GM13976 (cell line): ENCODE measurements around the gene SPSB2.

Experiments used
- DNase-seq: peaks from one replicate; pipeline ENCODE4 v3.0.0; 2012; ENCODE audit warnings: low spot score
- in situ Hi-C: fragments of 300-500 bp; cut with MboI; formaldehyde crosslinking; loops from one replicate; pipeline ENCODE4 v1.12.0; 2022; ENCODE audit warnings: low sequenced_read_pairs, mixed read lengths, inconsistent platforms; ENCODE audit not compliant: unreplicated experiment
- TF ChIP-seq, protein P1 (sequence below): IDR thresholded peaks from 2 replicates; pipeline ENCODE4 v1.5.1; 2012; ENCODE audit warnings: borderline replicate concordance, mild to moderate bottlenecking; ENCODE audit not compliant: insufficient read depth; ENCODE audit errors: extremely low read depth, missing control alignments, control extremely low read depth

The SPSB2 gene

DNA sequence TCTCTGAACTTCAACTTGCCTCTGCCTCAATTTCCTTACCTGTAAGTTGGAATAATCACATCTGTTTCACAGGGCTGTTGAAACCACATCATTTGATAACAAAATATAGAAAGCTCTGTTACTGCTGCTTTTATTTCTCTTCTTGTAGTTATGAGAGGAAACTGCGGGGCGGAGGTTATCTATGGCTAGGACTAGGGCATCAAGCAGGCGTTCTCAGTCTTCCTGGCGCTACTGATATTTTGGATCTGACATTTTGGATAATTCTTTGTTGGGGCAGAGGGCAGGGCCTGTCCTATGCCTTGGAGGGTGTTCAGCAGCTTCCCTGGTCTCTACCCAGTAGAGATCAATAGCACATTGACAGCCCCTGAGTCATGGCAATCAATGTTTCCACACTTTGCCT, 41.0 kb downstream of the SPSB2 start:
- no peak for DNase-seq
- in situ Hi-C loops, result no loop called here
- TF ChIP-seq, protein P1, sequence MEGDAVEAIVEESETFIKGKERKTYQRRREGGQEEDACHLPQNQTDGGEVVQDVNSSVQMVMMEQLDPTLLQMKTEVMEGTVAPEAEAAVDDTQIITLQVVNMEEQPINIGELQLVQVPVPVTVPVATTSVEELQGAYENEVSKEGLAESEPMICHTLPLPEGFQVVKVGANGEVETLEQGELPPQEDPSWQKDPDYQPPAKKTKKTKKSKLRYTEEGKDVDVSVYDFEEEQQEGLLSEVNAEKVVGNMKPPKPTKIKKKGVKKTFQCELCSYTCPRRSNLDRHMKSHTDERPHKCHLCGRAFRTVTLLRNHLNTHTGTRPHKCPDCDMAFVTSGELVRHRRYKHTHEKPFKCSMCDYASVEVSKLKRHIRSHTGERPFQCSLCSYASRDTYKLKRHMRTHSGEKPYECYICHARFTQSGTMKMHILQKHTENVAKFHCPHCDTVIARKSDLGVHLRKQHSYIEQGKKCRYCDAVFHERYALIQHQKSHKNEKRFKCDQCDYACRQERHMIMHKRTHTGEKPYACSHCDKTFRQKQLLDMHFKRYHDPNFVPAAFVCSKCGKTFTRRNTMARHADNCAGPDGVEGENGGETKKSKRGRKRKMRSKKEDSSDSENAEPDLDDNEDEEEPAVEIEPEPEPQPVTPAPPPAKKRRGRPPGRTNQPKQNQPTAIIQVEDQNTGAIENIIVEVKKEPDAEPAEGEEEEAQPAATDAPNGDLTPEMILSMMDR, result no peak

DNA sequence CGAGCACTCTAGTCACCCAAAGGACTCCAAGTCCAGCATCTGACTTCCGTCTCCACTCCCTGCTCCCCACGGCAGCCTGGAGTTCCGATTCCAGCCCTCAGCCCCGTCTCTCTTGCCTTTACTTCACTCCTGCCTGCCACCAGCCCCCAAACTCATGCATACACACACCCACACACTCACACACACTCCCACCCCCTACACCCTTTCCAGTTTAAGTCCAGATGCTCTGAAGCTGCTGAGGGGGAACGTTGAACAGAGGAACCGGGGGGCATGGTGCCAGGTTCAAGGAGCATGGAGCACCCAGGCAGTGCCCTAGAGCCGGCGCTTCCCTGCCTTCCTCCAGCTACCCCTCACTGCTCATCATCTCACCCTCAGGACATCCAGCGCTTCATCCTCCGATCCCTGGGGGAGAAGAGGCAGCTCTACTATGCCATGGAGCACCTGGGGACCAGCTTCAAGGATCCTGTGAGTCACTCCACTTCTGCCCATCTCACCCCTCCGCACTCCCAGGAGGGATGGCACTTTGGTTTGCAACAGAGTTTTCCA, 41.6 kb downstream of the SPSB2 start:
- in situ Hi-C loops, result no loop called here
- no peak for DNase-seq
- TF ChIP-seq, protein P1, result no peak

DNA sequence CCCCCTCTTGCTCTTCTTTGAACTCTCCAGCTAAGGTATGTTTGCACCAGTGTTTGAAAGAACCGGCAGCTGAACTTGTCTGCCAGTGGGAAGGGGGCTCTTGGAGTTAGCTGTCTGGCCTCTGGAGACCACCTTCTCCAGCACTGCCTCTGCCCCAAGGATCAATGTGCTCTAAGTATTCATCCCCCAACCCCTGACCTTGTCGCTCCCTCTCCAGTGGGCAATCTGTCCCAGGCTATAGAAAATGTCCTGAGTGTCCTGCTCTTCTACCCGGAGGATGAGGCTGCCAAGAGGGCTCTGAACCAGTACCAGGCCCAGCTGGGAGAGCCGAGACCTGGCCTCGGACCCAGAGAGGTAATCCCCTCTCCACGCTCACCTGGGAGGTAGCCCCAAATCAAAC, 42.1 kb downstream of the SPSB2 start:
- no peak for DNase-seq
- TF ChIP-seq, protein P1, result no peak
- in situ Hi-C loops, result no loop called here

DNA sequence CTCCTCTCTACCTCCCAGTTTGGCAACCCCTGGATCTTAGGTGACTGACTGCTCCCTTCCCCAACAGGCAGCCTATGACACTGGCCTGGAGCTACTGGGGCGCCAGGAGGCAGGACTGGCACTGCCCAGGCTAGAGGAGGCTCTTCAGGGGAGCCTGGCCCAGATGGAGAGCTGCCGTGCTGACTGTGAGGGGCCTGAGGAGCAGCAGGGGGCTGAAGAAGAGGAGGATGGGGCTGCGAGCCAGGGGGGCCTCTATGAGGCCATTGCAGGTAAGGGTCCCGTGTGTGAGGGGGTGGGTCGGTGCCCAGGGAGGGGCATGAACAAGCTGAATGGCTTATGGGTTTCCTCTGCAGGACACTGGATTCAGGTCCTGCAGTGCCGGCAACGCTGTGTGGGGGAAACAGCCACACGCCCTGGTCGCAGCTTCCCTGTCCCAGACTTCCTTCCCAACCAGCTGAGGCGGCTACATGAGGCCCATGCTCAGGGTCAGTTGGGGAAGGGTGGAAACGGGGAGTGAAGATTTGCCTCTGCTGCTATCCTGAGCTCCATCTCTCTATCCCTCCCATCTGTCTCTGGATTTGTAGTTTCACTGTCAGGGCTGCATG, 42.7 kb downstream of the SPSB2 start:
- DNase-seq, result no peak
- TF ChIP-seq, protein P1, result no peak
- in situ Hi-C loops, result no loop called here

DNA sequence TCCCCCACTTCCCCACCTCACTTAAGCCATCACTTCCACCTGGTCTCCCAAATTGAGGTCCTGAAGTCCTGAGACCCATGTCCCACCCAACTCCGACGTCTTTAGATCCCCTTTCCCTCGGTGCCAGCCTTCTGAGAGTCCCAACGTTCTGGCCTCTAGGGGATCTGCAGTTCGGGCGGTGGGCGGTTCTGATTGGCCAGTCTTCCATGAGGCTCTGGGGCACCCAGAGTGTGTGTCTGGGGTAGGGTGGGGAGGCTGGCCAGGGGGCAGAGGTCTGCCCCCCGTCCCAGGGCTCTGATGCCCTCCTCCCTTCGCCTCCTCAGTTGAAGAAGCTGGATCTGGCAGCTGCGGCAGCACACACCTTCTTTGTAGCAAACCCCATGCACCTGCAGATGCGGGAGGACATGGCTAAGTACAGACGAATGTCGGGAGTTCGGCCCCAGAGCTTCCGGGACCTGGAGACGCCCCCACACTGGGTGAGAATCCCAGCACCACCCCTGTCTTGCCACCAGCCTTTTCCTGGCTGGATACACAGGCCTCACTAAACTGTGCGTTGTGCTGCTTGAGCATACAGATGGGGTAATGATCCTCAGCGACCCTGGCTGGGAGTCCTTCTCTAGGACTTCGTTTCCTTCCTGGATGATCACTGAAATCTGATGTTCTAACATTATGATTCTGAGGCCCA, 43.4 kb downstream of the SPSB2 start:
- no peak for DNase-seq
- in situ Hi-C loops, result loop anchor here (10.0 kb wide), 1 partner anchor 75 kb away; the partner anchor contains the start of gene MLF2
- TF ChIP-seq, protein P1, result no peak

DNA sequence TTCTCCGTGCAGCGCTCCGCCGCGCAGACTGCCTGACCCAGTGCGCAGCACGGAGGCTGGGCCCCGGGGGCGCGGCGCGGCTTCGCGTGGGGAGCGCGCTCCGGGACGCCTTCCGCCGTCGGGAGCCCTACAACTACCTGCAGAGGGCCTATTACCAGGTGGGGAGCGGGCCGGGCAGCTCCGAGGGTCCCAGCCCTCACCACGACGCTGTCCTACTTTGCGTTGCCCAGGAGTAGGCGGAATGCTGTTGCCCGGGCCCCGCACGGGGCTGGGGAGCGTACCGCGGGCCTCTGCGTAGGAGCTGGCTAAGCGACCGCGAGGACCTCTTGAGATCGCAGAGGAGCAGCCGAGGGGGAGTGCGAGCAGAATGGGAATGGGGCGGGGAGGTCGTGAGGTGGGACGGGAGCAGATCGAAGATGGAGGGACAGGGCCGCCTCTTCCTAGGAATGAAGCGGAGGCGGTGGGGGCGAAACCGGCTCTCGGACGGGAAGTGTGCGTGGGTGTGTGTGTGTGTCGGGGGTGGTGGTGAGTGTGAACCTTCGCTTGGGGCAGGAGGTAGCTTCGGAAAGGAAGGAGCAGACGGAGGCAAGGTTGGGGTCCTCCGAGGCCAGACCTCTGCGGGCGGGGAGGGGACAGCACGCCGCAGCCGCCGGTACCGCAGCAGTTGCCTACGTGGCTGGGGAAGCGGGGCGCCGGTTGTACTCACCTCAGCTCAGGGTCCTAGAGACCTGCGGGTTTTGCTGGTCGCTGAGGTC, 44.1 kb downstream of the SPSB2 start:
- peak; percentile 71 for DNase-seq
- TF ChIP-seq, protein P1, result no peak
- in situ Hi-C loops, result loop anchor here (10.0 kb wide), 1 partner anchor 74 kb away; the partner anchor contains the start of gene MLF2
